ENCODE results near the gene CFAP45. TPM values are rescaled to one million over a fixed set of nuclear protein-coding genes. Genes with fewer than 3 reads are reported as not detected.

The CFAP45 gene
- total RNA-seq, 1 donor from 2014 or later = not detected

- no peak for DNase-seq (ENCODE audit: low read depth)
Measured at GRCh38 chr1:159828581-159829272, 71.2 kb downstream of the CFAP45 start.

- no peak for DNase-seq (ENCODE audit: low read depth)
Measured at GRCh38 chr1:159828176-159828575, 71.8 kb downstream of the CFAP45 start.

- DNase-seq (ENCODE audit: low read depth) = no peak
Measured at GRCh38 chr1:159827549-159827948, 72.4 kb downstream of the CFAP45 start.

GRCh38 chr1:159827102-159827490 is 72.9 kb downstream of the CFAP45 start:
- no peak for DNase-seq (ENCODE audit: low read depth)

GRCh38 chr1:159826441-159827101 is 73.4 kb downstream of the CFAP45 start, which contains the start of gene SLAMF8:
Gene SLAMF8 (plus strand): TSS chr1:159826873. CDS start chr1:159826899, 26 bp downstream.
- DNase-seq (ENCODE audit: low read depth) = no peak

- DNase-seq (ENCODE audit: low read depth) = no peak
Measured at GRCh38 chr1:159825564-159825963, 74.4 kb downstream of the CFAP45 start.

- DNase-seq (ENCODE audit: low read depth) = peak; percentile 63
Measured at GRCh38 chr1:159823406-159823805, 76.6 kb downstream of the CFAP45 start.

Small RNAs within 50 kb of the gene (microRNA-seq; reads per million reads assigned to microRNA genes)
- not detected for gene MIR4259

Other genes with a start within 250 kb of the CFAP45 start
- not detected in 2 replicates for gene CRP, start 185.6 kb downstream of the CFAP45 start, total RNA-seq
- 14.9 and 26.5 TPM in 2 replicates for gene DUSP23, start 119.2 kb downstream of the CFAP45 start, total RNA-seq
- not detected in 2 replicates for gene FCRL6, start 97.8 kb downstream of the CFAP45 start, total RNA-seq
- gene SLAMF8, start 73.3 kb downstream of the CFAP45 start, total RNA-seq = 0.05 TPM in 2 replicates
- not detected in 2 replicates for gene VSIG8, start 37.5 kb downstream of the CFAP45 start, total RNA-seq
- 65.1 and 75.5 TPM in 2 replicates for gene TAGLN2, start 25.3 kb upstream of the CFAP45 start, total RNA-seq
- gene IGSF9, start 45.4 kb upstream of the CFAP45 start, total RNA-seq = 0.16 TPM in 1 of 2 replicates, not detected in the other
- gene SLAMF9, start 54.1 kb upstream of the CFAP45 start, total RNA-seq = not detected in 2 replicates
- 3.3 and 3.7 TPM in 2 replicates for gene PIGM, start 131.8 kb upstream of the CFAP45 start, total RNA-seq
- not detected in 2 replicates for gene KCNJ10, start 170.0 kb upstream of the CFAP45 start, total RNA-seq
- gene KCNJ9, start 181.4 kb upstream of the CFAP45 start, total RNA-seq = not detected in 2 replicates
- 27.9 and 33.5 TPM in 2 replicates for gene IGSF8, start 198.5 kb upstream of the CFAP45 start, total RNA-seq
- 28.2 and 60.4 TPM in 2 replicates for gene ATP1A2, start 215.6 kb upstream of the CFAP45 start, total RNA-seq